Measurements from ENCODE around the gene HMX1. TPM values are rescaled to one million over a fixed set of nuclear protein-coding genes. Genes with fewer than 3 reads are reported as not detected.

Gene HMX1
- total RNA-seq, 1 experiment from 2014 or later = 0.20 TPM

DNA sequence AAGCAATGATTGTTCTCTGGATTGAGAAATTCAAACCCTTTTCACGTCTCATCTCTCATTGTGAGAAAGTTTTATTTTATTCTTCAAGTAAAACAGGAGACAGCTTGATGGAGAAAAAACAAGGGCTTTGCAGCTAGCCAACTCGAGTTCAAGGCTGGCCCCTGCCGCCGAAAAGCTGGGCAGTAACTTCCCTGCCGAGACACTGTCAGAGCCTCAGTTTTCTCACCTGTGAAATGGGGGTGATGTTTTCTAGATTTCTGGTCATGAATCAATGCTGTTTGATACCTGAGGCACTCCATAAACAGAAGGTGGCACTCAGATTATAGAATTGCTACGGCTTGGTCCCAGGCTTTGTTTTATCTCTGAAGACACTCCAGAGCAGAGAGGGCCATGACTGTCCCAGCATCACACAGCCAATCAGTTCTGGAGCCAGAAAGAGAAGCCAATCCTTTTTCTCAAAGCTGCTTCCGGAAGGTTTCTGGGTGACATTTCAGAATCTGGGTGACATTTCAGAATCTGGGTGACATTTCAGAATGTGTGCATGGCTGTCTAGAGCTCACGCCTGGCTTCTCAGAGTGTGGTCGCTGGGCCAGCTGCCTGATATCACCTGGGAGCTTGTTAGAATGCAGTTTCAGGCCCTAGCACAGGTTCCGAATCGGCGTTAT is 33.2 kb downstream of the HMX1 start:
- DNase-seq = no peak
- TF ChIP-seq, protein P1, sequence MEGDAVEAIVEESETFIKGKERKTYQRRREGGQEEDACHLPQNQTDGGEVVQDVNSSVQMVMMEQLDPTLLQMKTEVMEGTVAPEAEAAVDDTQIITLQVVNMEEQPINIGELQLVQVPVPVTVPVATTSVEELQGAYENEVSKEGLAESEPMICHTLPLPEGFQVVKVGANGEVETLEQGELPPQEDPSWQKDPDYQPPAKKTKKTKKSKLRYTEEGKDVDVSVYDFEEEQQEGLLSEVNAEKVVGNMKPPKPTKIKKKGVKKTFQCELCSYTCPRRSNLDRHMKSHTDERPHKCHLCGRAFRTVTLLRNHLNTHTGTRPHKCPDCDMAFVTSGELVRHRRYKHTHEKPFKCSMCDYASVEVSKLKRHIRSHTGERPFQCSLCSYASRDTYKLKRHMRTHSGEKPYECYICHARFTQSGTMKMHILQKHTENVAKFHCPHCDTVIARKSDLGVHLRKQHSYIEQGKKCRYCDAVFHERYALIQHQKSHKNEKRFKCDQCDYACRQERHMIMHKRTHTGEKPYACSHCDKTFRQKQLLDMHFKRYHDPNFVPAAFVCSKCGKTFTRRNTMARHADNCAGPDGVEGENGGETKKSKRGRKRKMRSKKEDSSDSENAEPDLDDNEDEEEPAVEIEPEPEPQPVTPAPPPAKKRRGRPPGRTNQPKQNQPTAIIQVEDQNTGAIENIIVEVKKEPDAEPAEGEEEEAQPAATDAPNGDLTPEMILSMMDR (IDR thresholded peaks at IDR 0.05; ENCODE audit: insufficient read depth in 1 of 2, low read depth in 1 of 2, low read length in 1 of 2, severe bottlenecking in 1 of 2, unreplicated experiment in 1 of 2) = no peak
- no peaks in the 10 kb centered on the region for H3K27me3 ChIP-seq (replicated peaks; ENCODE audit: control insufficient read depth, insufficient read depth, low read length)
- no peaks in the 10 kb centered on the region for H3K36me3 Mint-ChIP-seq (ENCODE audit: insufficient read depth, unreplicated experiment)
- H3K36me3 ChIP-seq (ENCODE audit: control insufficient read depth, insufficient read depth, low read length) = no peaks in the 10 kb centered on the region
- no peak overlapping the region for H3K27ac Mint-ChIP-seq (ENCODE audit: unreplicated experiment)
- intact Hi-C loops (cut with micrococcal nuclease; ENCODE audit: unreplicated experiment) = no loop called here
- H3K4me3 Mint-ChIP-seq (ENCODE audit: unreplicated experiment) = no peak overlapping the region
- ChIA-PET CTCF (no interaction called here), POLR2A (no interaction called here)
- BruUV-seq (replicated peaks) = no TSS peak
- H3K4me1 Mint-ChIP-seq (ENCODE audit: low read depth, unreplicated experiment) = no peaks in the 10 kb centered on the region
- no peak overlapping the region for H3K4me3 ChIP-seq (ENCODE audit: low read depth, low read length)
- no peaks in the 10 kb centered on the region for H3K9me3 ChIP-seq
- no peaks in the 10 kb centered on the region for H3K9me3 Mint-ChIP-seq (ENCODE audit: unreplicated experiment)
- no peaks in the 10 kb centered on the region for H3K27me3 Mint-ChIP-seq (ENCODE audit: insufficient read depth, unreplicated experiment)
- no peaks in the 10 kb centered on the region for H3K4me1 ChIP-seq

DNA sequence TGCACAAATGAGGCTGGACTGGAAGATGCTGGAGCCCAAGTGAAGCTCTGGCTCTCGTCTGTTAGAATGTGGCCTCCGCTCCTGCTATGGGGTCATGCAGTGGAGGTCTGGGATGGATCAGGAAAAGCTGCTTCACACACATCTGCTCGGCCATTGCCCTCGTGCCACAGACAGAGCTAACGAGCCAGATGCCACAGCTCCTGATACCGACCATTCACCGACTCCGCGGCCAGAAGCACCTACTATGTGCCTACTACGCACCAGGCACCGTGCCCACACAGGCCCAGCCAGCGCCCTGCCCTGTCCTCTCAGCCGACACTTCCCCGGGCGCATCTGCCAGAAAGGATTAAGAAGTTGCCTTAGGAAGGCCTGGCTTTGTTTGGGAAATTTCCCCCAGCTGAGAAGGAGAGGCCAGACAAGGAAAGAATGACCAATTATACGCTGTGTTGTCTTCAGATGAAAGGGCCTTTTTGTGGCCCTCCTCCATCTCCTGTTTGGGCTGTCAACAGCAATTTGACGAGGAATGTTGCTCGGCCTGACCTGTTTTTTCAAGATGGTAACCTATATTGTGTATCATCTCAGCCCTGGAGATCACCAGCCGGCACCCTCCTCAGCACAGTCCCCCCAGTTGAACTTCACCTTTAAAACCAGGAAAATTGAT is 34.3 kb downstream of the HMX1 start:
- CTCF ChIA-PET = no interaction called here
- Histone ChIP-seq H3K36me3 (ENCODE audit: control insufficient read depth, insufficient read depth, low read length) (no peaks in the 10 kb centered on the region), H3K9me3 (no peaks in the 10 kb centered on the region), H3K27me3 (replicated peaks; ENCODE audit: control insufficient read depth, insufficient read depth, low read length) (no peaks in the 10 kb centered on the region), H3K4me3 (ENCODE audit: low read depth, low read length) (no peak overlapping the region), H3K4me1 (no peaks in the 10 kb centered on the region)
- H3K36me3 Mint-ChIP-seq (ENCODE audit: insufficient read depth, unreplicated experiment) = no peaks in the 10 kb centered on the region
- POLR2A ChIA-PET = no interaction called here
- no peaks in the 10 kb centered on the region for H3K27me3 Mint-ChIP-seq (ENCODE audit: insufficient read depth, unreplicated experiment)
- no TSS peak for BruUV-seq (replicated peaks)
- intact Hi-C loops (cut with micrococcal nuclease; ENCODE audit: unreplicated experiment) = no loop called here
- no peak overlapping the region for H3K4me3 Mint-ChIP-seq (ENCODE audit: unreplicated experiment)
- H3K4me1 Mint-ChIP-seq (ENCODE audit: low read depth, unreplicated experiment) = no peaks in the 10 kb centered on the region
- H3K9me3 Mint-ChIP-seq (ENCODE audit: unreplicated experiment) = no peaks in the 10 kb centered on the region
- no peak overlapping the region for H3K27ac Mint-ChIP-seq (ENCODE audit: unreplicated experiment)
- DNase-seq = peak in 1 of 2 experiments; percentile 23
- TF ChIP-seq, protein P1 (IDR thresholded peaks at IDR 0.05; ENCODE audit: insufficient read depth in 1 of 2, low read depth in 1 of 2, low read length in 1 of 2, severe bottlenecking in 1 of 2, unreplicated experiment in 1 of 2) = no peak

DNA sequence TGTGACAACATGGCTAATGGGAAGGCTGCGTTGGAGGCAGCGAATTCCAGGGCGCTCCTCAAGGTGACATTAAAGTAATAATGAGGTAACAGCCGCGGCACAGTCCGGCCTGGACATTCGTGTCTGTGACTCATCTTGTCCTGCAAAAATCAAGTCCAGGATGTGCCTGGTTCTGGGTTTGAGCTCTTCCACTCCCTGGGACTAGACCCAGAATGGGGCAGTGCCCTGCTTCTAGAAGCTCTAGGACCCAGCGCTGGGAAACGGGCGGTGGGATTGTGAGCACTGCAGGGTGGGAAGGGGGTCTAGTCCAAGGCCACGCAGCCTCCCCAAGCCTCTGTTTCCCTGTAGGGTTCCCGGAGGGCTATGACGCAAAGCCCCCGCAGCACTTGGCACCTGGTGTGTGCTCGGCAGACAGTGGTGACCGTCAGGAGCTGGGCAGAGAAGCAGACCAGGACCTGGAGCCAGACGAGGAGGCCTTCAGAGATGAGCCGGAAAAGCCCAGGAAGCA is 34.9 kb downstream of the HMX1 start:
- ChIA-PET POLR2A (no interaction called here), CTCF (no interaction called here)
- Histone ChIP-seq H3K27me3 (replicated peaks; ENCODE audit: control insufficient read depth, insufficient read depth, low read length) (no peaks in the 10 kb centered on the region), H3K4me1 (no peaks in the 10 kb centered on the region), H3K4me3 (ENCODE audit: low read depth, low read length) (no peak overlapping the region), H3K9me3 (no peaks in the 10 kb centered on the region), H3K36me3 (ENCODE audit: control insufficient read depth, insufficient read depth, low read length) (no peaks in the 10 kb centered on the region)
- H3K4me1 Mint-ChIP-seq (ENCODE audit: low read depth, unreplicated experiment) = no peaks in the 10 kb centered on the region
- no peak overlapping the region for H3K4me3 Mint-ChIP-seq (ENCODE audit: unreplicated experiment)
- intact Hi-C loops (cut with micrococcal nuclease; ENCODE audit: unreplicated experiment) = no loop called here
- no TSS peak for BruUV-seq (replicated peaks)
- TF ChIP-seq, protein P1 (IDR thresholded peaks at IDR 0.05; ENCODE audit: insufficient read depth in 1 of 2, low read depth in 1 of 2, low read length in 1 of 2, severe bottlenecking in 1 of 2, unreplicated experiment in 1 of 2) = no peak
- no peaks in the 10 kb centered on the region for H3K9me3 Mint-ChIP-seq (ENCODE audit: unreplicated experiment)
- no peaks in the 10 kb centered on the region for H3K27me3 Mint-ChIP-seq (ENCODE audit: insufficient read depth, unreplicated experiment)
- H3K27ac Mint-ChIP-seq (ENCODE audit: unreplicated experiment) = no peak overlapping the region
- no peaks in the 10 kb centered on the region for H3K36me3 Mint-ChIP-seq (ENCODE audit: insufficient read depth, unreplicated experiment)
- peak in 1 of 2 experiments; percentile 8 for DNase-seq

Measured in Caco-2 (cell line).